ENCODE measurements around the gene DUSP19. TPM values are rescaled to one million over a fixed set of nuclear protein-coding genes. Genes with fewer than 3 reads are reported as not detected.

DUSP19 gene
- total and polyA plus RNA-seq, 2 of the 13 experiments (the other 11 are each of a cell fraction or from before 2014, with no cell fraction given): 1.3 to 1.9 TPM

DNA sequence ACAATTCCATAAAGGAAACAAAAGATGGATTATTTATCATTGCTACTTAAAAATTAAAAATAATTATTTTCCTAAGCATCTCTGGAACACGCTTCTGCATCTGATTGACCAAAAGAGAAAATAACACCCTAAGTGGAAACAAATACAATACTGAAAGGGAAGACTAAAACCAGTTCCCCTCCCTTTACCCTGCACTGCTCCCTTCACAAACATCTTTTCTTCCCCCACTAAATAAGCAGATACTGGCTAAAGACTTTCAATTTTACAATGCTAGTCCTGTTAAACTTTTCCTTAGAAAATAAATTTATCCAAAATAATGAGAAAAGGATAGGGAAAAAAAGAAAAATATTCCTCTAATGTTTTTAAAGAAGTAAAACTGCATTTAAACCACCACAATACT lies 44.6 kb upstream of the DUSP19 start:
- Histone ChIP-seq H3K9ac (ENCODE audit: insufficient read depth, low read depth, low read length) (no peak overlapping the region), H3K27ac (ENCODE audit: extremely low read length, insufficient read depth, low read length) (no peak overlapping the region), H3K4me2 (ENCODE audit: low read depth, low read length) (peak overlapping the region; percentile 88; the same call in 1 of the 2 replicates), H3K4me1 (ENCODE audit: insufficient read depth, low read length) (peaks cover 64% of the 10 kb centered on the region), H3K27me3 (ENCODE audit: control insufficient read depth in 1 of 2, insufficient read depth in 2 of 2, low read length in 2 of 2) (peaks cover 0 to 2% of the 10 kb centered on the region in 2 experiments; a peak in 2 of 5 replicates), H3K36me3 (replicated peaks in 1 of 2; ENCODE audit: control insufficient read depth in 1 of 2, insufficient read depth in 2 of 2, low read length in 2 of 2) (no peaks in the 10 kb centered on the region), H3K9me3 (ENCODE audit: low read length) (no peaks in the 10 kb centered on the region), H3K4me3 (replicated peaks in 1 of 3; ENCODE audit: insufficient read depth in 1 of 3, low read depth in 2 of 3, low read length in 3 of 3) (no peak overlapping the region), H2AFZ (ENCODE audit: low read length) (no peak overlapping the region), H4K20me1 (ENCODE audit: insufficient read depth, low read length) (peaks cover 67% of the 10 kb centered on the region), H3K79me2 (ENCODE audit: insufficient read depth, low read length) (peaks cover 86% of the 10 kb centered on the region)
- in situ Hi-C loops (cut with HindIII; ENCODE audit: extremely low pct_ligation_motif_present, low pct_unique_long_range_greater_than_20kb) (no loop called here), intact Hi-C loops (cut with micrococcal nuclease; ENCODE audit: unreplicated experiment) (no loop called here)
- TF ChIP-seq ZBTB38 (CRISPR knock-in tag; IDR thresholded peaks at IDR 0.05) (no peak), ZEB1 (IDR thresholded peaks at IDR 0.05; ENCODE audit: insufficient replicate concordance, low read depth) (no peak), ELF1 (CRISPR knock-in tag; IDR thresholded peaks at IDR 0.05) (no peak), HDAC2 (CRISPR knock-in tag; IDR thresholded peaks at IDR 0.05) (no peak), TBP (CRISPR knock-in tag; IDR thresholded peaks at IDR 0.05) (no peak)
- TF ChIP-seq, protein P1, sequence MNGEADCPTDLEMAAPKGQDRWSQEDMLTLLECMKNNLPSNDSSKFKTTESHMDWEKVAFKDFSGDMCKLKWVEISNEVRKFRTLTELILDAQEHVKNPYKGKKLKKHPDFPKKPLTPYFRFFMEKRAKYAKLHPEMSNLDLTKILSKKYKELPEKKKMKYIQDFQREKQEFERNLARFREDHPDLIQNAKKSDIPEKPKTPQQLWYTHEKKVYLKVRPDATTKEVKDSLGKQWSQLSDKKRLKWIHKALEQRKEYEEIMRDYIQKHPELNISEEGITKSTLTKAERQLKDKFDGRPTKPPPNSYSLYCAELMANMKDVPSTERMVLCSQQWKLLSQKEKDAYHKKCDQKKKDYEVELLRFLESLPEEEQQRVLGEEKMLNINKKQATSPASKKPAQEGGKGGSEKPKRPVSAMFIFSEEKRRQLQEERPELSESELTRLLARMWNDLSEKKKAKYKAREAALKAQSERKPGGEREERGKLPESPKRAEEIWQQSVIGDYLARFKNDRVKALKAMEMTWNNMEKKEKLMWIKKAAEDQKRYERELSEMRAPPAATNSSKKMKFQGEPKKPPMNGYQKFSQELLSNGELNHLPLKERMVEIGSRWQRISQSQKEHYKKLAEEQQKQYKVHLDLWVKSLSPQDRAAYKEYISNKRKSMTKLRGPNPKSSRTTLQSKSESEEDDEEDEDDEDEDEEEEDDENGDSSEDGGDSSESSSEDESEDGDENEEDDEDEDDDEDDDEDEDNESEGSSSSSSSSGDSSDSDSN (CRISPR knock-in tag; IDR thresholded peaks at IDR 0.05): no peak
- no peak for DNase-seq (ENCODE audit: low spot score)
- no peak for ATAC-seq
- BruUV-seq (replicated peaks): no TSS peak
- ChIA-PET POLR2A (no interaction called here), CTCF (ENCODE audit: low intra/inter-chr PET ratio, low total read pairs) (no interaction called here)
- FAIRE-seq: no peak
- 96% methylated on average over 1 of the region's 1 CpG for WGBS (ENCODE audit: low lambda C conversion rate)

DNA sequence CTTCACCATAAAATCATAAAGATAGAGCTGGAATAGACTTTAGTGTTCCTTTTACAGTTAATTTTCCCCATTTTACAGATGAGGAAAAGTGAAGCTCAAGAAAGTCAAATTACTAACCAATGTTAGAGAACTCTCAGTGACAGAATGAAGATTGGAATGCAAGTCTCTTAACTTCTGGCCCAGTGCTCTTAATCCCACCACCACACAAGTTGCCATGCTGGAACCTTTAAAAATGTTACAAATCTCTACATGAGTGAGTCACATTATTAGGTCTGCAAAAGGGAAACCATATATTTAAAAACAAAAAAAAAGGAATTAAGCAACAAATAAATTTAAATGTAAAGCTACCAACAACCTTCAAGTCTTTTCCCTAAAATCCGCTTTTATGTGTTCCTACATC lies 43.7 kb upstream of the DUSP19 start:
- TF ChIP-seq PPARG (CRISPR knock-in tag; conservative IDR thresholded peaks at IDR 0.05): 0 out of 2 replicates have a peak, but pooled peaks have one; percentile 5
- TF ChIP-seq RXRB (CRISPR knock-in tag; IDR thresholded peaks at IDR 0.05; ENCODE audit: borderline replicate concordance): no peak
- 0 out of 2 replicates have a peak, but pooled peaks have one; percentile 37 for TF ChIP-seq ZNF629 (CRISPR knock-in tag; conservative IDR thresholded peaks at IDR 0.05)
- TF ChIP-seq GPN1 (CRISPR knock-in tag; IDR thresholded peaks at IDR 0.05; ENCODE audit: borderline replicate concordance): no peak
- Histone ChIP-seq H3K9me3 (ENCODE audit: low read length) (no peaks in the 10 kb centered on the region), H4K20me1 (ENCODE audit: insufficient read depth, low read length) (peaks cover 59% of the 10 kb centered on the region), H2AFZ (ENCODE audit: low read length) (no peak overlapping the region), H3K36me3 (replicated peaks in 1 of 2; ENCODE audit: control insufficient read depth in 1 of 2, insufficient read depth in 2 of 2, low read length in 2 of 2) (no peaks in the 10 kb centered on the region), H3K27me3 (ENCODE audit: control insufficient read depth in 1 of 2, insufficient read depth in 2 of 2, low read length in 2 of 2) (peaks cover 0 to 8% of the 10 kb centered on the region in 2 experiments; a peak in 2 of 5 replicates), H3K4me1 (ENCODE audit: insufficient read depth, low read length) (peaks cover 63% of the 10 kb centered on the region), H3K4me3 (replicated peaks in 1 of 3; ENCODE audit: insufficient read depth in 1 of 3, low read depth in 2 of 3, low read length in 3 of 3) (peak overlapping the region in 2 of 3 experiments; percentile 1 to 99; a peak in 2 of 6 replicates), H3K79me2 (ENCODE audit: insufficient read depth, low read length) (peaks cover 77% of the 10 kb centered on the region), H3K9ac (ENCODE audit: insufficient read depth, low read depth, low read length) (no peak overlapping the region), H3K27ac (ENCODE audit: extremely low read length, insufficient read depth, low read length) (no peak overlapping the region), H3K4me2 (ENCODE audit: low read depth, low read length) (peak overlapping the region; percentile 88)
- CTCF ChIA-PET (ENCODE audit: low intra/inter-chr PET ratio, low total read pairs): no interaction called here
- DNase-seq (ENCODE audit: low spot score) (no peak), ATAC-seq (no peak), FAIRE-seq (no peak)
- in situ Hi-C loops (cut with HindIII; ENCODE audit: extremely low pct_ligation_motif_present, low pct_unique_long_range_greater_than_20kb) (no loop called here), intact Hi-C loops (cut with micrococcal nuclease; ENCODE audit: unreplicated experiment) (no loop called here)
- BruUV-seq (replicated peaks): no TSS peak
- POLR2A ChIA-PET: no interaction called here
- WGBS (ENCODE audit: low lambda C conversion rate): 95% methylated on average over 1 of the region's 1 CpG
